Measurements from ENCODE around the gene SEMA5A.

GRCh38 chr5:9307150-9307549, 238.7 kb downstream of the SEMA5A start:
- TF ChIP-seq POLR2A (IDR thresholded peaks at IDR 0.05) (no peak), CTCF (IDR thresholded peaks at IDR 0.05) (no peak)
